HG03103 (cell line): ENCODE data around the gene ZNF683.
"Not testable (repeated sequence)": the region's sequence is repeated elsewhere in the genome, so short reads cannot be mapped to it uniquely, and the experiment has no call there.

Experiments used
- ATAC-seq: cut with Tn5 transposase; IDR thresholded peaks from one replicate; pipeline ENCODE4 v1.9.1; 2021; ENCODE audit warnings: low read depth; ENCODE audit not compliant: unreplicated experiment

The ZNF683 gene

DNA sequence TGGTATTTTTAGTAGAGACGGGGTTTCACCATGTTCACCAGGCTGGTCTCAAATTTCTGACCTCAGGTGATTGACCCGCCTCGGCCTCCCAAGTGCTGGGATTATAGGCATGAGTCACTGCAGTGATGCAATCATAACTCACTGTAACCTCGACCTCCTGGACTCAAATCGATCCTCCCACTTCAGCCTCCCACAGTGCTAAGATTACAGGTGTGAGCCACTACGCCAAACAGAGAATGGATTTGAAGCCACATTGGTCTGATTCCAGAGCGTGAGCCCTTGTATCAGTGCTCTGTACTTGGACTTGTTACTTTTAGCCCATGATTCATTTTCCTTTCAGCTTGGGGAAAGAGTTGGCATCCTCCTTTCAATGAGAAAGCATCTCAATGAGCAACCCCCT lies 14.9 kb upstream of the ZNF683 start:
- ATAC-seq: no peak

DNA sequence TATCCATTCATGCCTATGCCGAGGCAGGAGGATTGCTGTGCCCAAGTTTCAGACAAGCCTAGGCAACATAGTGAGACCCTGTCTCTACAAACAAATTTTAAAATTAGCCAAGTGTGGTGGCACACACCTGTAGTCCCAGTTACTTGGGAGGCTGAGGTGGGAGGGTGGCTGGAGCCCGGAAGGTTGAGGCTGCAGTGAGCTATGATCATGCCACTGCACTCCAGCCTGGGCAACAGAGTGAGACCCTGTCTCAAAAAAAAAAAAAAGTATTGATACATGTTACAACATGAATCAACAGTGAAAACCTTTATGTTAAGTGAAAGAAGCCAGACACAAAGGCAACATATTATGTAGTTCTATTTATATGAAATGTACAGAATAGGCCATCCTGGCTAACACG lies 12.5 kb upstream of the ZNF683 start:
- not testable (repeated sequence) for ATAC-seq

DNA sequence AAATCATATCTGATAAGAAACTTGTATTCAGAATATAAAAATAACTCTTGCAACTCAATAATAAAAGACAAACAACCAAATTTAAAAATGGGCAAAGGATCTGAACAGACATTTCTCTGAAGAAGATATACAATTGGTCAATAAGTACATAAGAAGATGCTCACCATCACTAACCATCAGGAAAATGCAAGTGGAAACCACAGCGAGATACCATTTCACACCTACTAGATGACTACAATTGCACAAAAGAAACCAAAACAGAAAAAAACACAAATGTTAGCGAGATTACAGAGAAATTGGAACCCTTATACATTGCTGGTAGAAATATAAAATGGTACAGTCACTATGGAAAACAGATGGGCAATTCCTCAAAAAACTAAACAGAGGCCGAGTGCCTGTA lies 11.5 kb upstream of the ZNF683 start:
- no peak for ATAC-seq

DNA sequence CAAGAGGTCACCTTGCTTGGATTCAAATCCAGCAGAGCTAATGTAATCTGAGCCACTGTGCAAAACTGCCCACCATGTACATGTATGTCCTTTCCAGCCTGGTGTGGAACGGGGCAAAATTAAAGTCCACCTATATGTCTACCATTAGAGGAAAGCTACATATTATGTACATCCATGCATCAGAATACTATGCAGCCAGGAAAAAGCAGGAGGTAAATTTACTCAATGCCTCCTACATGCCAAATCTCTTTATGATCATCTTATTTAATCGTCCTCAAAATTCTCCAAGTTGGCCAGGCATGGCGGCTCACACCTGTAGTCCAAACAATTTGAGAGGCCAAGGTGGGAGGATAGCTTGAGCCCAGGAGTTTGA lies 6.3 kb upstream of the ZNF683 start:
- ATAC-seq: no peak

DNA sequence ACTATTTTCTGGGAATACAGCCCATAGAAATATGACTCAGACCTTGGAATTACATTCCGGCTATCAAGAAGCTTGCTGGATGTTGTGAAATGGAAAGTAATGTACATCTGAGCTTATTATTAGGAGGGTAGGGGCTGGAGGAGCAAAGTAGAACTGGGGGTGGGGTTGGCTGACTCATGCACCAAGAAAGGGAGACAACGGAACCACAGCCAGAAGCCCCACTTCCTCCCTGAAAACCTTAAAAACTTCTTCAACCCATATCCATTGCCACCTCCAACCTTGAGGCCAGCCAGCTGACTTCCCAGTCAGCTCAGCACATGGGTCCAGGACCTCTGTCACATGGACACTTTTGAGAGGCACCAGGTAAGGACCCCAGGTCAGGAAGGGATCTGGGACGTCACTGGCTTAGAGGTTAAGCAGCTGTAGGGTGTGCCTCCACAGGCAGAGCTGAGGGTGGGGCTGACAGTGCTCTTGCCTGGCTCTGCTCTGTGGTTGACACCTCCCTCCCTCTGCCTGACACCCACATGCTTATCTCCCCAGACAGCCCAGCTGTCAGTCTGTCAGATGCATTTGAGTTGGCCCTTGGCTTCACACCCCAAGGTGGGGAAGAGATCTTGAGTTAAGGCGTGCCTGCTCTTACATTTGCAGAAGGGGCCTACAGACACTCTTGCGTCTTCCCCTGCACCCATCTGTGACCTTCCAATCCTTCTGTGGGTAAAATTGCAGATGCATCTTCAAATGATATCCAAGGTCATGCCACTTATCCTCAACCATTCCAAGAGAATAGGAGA lies 5.7 kb upstream of the ZNF683 start:
- peak; percentile 76 for ATAC-seq

DNA sequence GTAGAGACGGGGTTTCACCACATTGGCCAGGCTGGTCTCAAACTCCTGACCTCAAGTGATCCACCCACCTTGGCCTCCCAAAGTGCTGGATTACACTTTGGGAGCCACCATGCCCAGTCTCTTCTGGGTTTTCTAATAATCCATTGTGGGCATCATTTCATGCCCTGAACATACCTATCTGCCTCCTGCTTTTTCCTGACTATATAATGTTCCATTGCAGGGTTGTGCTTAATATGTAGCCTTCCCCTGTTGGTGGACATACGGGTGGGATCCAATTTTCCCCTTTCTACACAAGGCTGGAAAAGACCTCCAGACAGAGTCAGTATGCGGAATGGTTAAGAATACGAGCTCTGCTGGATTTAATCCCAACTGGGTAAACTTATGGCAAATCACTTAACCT lies 3.5 kb upstream of the ZNF683 start:
- no peak for ATAC-seq

DNA sequence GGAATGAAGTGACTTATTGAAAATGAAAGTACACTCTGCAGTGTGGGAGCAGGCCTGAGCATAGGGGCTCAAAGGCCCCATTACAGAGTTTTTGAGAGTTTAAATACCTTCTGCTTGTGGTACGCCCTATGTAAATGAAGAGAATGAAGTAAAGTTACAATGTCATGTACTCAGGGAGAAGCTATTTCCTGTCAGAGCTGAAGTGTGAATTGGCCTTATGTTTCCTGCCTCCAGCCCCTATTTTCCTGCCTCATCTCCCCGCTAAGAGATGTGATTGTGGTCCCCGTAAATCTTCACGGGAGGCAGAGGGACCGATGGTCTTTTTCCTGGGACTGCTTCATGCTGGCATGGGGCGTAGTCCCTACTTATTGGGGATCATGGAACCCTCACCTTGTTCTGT lies 2.5 kb upstream of the ZNF683 start:
- no peak for ATAC-seq

DNA sequence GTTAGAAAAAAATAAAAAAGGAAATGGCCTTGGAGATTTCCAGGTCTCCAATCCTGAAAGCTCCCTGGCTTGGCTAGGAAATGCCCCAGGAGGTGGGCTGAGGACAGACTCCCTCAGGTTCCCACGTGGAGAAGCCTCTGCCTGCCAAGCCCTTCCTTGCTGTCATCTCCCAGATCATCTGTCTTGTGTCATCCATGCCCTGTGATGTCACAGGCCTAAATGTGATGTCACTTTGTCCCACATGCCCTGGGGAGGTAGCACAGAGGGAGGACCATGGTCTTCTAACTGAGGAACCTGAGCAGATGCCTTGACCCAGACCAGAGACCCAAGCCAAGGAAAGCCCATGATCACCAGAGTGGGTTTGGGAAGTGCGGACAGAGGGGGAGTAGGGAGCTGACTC lies 1.8 kb upstream of the ZNF683 start:
- not testable (repeated sequence) for ATAC-seq

DNA sequence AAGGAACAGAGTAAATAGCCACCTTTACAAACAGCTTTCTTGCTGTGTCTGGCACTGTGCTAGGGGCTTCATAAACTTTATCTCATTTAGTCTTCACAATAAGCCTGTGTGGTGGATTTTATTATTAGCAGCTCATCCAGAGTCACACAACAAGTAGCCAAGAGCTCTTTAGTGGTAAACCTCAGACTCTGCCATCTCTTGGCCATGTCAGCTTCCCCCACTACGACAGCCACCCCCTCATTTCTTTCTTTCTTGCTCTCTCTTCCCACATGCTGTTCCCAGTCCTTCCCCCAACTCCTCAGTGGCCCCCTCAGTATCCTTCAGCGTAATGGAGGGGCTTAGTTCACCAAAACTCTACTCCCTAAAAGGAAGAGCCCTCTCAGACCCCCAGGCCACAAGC lies 1.2 kb upstream of the ZNF683 start:
- ATAC-seq: no peak

DNA sequence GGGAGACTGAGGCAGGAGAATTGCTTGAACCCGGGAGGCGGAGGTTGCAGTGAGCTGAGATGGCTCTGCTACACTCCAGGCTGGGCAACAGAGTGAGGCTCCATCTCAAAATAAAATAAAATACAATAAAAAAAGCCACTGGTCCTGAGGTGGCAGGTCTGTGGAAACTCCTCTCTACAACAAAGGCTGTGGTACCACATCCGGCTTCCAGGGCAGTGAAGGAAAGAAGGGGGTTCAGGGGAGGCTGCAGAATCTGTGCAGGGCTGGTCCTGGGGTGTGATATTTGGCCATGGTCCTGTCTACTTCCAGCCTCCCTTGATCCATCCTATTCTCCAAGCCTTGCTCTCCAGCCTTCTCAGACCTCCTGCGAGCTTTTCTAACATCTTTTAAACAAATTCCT lies 731 bp upstream of the ZNF683 start:
- no peak for ATAC-seq

DNA sequence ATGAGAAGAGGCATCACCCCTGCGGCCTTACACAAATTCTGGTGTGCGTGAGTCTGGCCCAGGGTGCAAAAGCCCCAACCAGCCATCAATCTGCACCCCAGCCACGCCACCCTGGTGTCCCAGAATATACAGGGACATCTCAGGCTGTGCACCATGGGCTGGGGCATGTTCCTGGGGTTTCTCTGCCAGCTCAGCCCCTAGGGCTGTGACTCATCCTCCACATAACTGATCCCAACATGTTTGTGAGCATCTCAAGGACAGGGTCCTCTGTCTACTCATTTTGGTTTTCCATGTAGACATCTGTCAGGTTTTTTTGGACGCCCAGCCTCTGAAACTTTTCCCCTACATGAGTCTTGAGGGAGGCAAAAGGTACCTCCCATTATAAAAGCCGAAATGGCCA lies 511 bp downstream of the ZNF683 start:
- no peak for ATAC-seq

DNA sequence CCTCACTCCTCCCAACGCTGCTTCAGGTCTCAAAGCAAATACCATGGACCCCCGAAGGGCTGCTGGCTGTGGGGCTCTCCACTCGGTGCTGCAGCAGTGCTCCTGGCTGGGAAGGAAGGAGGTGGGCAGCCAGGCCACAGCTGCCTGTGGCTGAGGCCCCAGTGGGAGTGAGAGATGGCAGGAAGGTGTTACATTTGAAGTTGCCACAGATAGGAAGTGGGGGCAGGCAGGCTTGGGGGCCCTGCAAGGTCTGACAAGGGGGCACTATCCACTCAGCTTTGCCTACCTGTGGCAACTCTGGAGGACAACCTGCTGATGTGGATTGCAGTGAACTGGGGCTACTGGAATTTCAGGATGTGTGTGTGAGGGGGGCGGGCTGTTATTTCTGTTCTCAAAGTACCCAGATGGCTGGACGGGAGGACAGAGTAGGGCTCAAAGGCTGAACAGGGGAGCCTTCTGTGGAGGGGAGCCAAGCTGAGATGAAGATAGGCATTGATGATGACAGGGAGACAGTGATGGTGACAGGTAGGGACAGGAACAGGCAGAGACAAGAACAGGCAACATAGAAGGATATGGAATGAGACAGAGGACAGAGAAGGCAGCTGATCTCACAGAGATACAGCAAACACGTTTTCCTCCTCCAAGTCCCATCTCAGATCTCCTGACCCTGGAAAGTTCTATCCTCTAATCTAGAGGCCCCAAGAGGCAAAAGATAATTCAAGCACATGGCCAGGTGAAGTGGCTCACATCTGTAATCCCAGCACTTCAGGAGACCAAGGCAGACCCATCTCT lies 1.8 kb downstream of the ZNF683 start:
- ATAC-seq: no peak

DNA sequence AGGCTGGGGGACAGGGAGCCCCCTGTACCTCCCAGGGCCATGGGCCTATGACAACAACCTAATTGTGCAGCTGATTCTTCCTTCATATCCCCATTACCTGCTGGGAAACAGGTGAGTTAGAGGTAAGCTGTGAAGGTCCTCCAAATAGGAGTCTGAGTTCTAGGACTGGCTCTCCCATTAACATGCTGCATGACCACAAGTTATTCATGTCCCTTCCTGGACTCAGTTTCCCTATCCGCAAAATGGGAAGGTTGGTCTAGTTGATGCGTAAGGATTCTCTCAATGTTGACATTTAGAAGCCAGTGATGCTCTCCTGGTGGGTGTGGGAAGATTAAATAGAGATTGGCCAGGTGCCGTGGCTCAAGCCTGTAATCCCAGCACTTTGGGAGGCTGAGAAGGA lies 4.1 kb downstream of the ZNF683 start:
- no peak for ATAC-seq

DNA sequence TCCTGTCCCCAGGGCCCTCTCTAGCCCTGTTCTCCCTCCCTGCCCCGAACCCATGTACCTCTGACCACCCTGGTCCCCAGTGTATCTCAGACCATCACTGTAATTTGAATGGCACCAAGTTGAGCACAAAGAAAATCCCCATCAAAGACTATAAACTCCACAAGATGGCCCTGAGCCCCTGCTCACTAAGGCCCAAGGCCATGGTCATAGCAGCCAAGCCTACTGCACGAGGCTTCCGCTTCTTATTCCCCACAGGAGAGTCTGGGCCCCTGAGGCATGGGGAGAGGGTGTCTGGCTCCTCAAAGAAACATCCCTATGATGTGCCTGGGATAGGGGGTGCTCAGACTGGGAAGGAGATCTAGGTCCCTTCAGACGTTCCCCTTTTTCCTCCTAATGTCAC lies 4.5 kb downstream of the ZNF683 start:
- ATAC-seq: no peak

DNA sequence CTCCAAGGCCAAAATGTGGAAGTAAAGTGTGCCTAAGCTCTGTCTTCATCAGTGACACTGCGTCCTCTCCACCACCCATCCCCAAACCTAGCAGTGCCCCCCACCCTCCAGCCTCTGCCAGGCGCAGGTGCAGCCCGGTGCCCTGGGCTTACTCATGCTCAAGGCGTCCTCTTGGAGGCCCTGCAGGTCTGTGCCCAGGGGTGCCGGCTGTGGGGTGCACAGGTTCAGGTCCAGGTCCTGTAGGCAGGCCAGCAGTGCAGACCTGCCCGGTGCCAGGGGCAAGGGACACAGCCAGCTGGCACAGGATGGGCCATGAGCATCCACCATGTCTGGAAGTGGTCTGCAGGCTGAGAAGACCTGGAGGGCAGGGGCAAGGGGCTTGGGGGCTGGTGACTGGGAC lies 5.1 kb downstream of the ZNF683 start:
- no peak for ATAC-seq

DNA sequence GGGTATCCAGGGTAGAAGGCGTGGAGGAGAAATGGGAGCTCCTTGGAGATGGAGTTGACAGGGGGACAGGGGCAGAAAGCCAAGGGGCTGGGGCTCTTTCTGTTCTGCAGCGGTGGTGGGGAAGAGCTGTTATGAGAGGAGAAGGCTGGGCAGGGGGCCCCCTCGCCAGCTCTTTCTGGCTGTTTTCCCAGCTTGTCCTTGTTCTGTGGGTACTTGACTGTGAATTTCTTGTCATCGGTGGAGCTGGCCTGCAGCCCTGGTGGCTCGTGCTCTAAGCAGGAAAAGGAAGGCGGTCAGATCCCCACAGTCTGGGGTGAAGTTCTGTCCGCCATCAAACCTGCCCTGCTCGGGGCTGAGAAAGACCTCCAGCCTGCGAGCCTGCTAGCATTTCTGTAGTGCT lies 7.6 kb downstream of the ZNF683 start:
- ATAC-seq: no peak

DNA sequence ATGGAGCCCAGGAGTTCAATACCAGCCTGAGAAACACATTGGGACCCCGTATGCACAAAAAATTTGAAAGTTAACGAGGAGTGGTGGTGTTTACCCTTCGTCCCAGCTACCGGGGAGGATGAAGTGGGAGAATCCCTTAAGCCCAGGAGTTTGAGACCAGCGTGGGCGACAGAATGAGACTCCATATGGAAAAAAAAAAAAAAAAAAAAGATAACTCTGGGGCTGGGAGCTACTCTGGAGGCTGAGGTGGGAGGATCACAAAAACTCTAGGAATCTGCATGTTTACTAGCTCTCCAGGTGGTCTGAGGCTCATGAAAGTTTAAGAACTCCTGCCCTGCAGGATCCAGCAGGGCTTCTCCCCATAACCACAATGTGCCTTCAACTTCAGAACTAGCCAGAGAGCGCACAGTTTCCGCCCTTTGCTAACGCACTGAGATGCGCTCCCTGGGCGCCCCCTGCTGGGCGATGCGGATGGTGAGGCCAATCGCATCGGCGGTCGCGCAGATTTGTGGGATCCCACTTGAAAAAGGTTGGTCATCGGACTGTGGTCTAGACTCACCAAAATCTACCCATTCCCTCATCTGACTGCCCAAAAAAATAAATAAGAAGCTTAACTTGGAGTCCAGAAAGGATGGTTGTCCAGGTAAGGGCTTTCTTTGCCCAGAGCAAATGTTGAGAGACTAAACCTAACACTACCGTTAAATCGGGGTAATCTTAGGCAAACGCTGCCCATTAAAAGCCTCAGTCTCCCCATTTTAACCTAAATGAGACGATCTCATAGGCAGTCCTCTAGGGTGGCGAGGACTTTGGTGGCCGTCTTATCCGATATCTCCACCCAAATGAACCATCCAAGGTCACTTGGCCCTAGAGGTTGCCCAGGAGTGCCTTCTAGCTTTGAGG lies 8.8 kb downstream of the ZNF683 start:
- ATAC-seq: no peak

DNA sequence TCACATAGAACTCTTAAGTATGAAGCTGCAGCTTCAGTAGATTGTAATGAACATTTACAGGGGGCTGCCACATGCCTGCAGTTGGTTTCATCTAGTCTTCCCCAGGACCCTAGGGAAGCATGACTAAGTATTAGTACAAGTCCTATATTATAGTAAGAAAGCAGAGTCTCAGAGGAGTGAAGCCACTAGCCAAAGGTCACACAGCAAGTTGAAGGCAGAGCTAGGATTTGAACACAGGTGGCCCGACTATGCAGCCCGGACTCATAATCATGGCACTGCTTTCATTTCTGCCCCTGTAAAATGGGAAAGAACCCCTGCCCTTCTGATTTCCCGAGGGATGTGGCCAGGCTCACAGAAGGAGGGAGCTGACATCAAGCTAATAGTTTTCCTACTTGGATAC lies 10.2 kb downstream of the ZNF683 start:
- ATAC-seq: no peak

DNA sequence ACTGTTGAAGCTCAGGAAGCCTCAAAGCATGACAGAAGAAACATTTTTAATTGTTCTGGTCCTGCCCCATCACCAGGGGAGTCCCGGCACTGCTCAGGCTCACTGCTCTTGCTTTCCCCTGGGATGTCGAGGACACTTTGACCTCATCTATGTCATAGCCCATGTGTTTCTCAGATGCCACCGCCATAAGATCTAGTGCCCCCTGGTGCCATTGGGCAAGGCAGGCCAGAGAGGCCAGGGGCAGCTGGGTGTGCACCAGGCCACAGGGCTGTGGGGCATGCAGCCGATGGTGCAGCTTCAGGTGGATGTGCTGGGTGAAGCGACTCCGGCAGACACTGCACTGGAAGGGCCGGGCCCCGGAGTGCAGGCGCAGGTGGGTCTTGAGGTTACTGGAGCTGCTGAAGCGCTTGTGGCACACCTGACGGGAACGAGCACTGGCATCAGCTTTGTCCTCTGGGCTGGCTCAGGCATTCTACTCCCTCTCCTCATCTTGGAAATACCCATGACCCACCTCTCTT lies 10.9 kb downstream of the ZNF683 start:
- ATAC-seq: no peak

DNA sequence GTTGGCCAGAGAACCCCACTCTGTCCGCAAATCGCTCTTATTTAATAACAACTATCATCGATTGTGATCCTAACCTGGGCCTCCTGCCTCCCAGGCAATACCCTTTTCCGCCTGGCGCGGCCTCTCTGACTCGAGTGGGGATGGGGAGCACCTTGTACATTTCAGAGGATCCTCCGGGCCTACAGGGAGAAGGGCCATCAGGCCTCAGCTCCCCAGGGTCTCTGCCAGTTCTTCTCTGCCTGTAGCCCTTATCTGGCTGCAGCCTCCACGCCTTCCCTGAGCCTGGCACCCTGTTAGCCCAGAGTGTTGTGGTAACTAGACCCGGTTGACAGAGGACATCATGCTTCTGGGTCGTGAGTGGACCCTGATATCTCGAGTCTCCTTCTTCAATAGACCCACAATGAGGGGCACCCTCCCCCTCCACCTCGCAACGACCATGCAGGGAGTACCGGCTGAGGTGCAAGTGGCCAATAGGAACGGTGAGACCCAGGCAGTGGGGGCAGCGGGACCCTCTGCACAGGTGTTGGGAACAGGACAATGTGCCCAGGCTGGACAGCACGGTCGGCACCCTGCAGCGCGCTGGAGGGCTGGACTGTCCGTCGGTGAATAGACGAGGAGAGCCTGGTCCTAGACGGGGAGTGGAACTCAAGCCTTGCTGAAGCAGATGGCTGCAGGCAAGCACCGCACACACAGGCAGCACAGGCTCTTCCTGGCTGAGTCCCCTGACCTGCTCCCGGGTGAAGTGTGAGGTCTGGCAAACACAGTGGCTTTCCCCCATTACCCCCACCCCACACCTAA lies 11.5 kb downstream of the ZNF683 start:
- ATAC-seq: no peak
